T-cell (primary cell): ENCODE measurements around the gene BRWD1. TPM values are rescaled to one million over a fixed set of nuclear protein-coding genes. Genes with fewer than 3 reads are reported as not detected.

Source experiments
- ATAC-seq, 4 experiments: fragments of 200-7000 bp in 3 of 4; fragments of 150-1000 bp in 1 of 4; cut with Tn5 transposase; replicated peaks in 1 of 4; 1 replicate in 3 of 4; 2 replicates in 1 of 4; pipeline ENCODE4 v1.10.0; 2021; ENCODE audit warnings: moderate library complexity in 3 of 4, mild to moderate bottlenecking in 2 of 4, moderate number of reproducible peaks in 1 of 4
- CTCF ChIA-PET, 2 donors: fragments of 300-600 bp; sonication (Branson Sonifier 250); formaldehyde crosslinking; loops; one replicate each; lab custom pipeline; 2022; ENCODE audit warnings: antibody characterized with exemption in 2 of 2; lab: Charles Lee
- POLR2A ChIA-PET, 2 donors: fragments of 300-600 bp; sonication (Branson Sonifier 250); formaldehyde crosslinking; loops; one replicate each; lab custom pipeline; 2022; ENCODE audit warnings: antibody characterized with exemption in 2 of 2; lab: Charles Lee
- DNase-seq, 35 experiments: peaks; one replicate each; pipeline versions ENCODE4 v3.0.0 to v3.0.0-alpha.2; 2013 to 2023
- H3K27ac ChIP-seq: one replicate; pipeline ENCODE4 v1.5.1; 2013; ENCODE audit warnings: low read length
- H3K27me3 ChIP-seq, 2 experiments: replicated peaks in 1 of 2; 1 replicate in 1 of 2; 2 replicates in 1 of 2; pipeline versions ENCODE4 v1.6.1 to v1.7.0; 2013; ENCODE audit warnings: low read length in 1 of 2, mixed read lengths in 1 of 2; ENCODE audit not compliant: control insufficient read depth in 2 of 2, insufficient read depth in 2 of 2; ENCODE audit errors: extremely low read depth in 1 of 2
- H3K36me3 ChIP-seq, 2 donors: 1 replicate in 1 of 2; 2 replicates in 1 of 2; pipeline versions ENCODE4 v1.6.1 to v1.7.0; 2013; ENCODE audit warnings: low read length in 1 of 2; ENCODE audit not compliant: control insufficient read depth in 2 of 2, insufficient read depth in 1 of 2; ENCODE audit errors: extremely low read depth in 1 of 2
- H3K4me1 ChIP-seq, 2 experiments: 1 replicate in 1 of 2; 2 replicates in 1 of 2; pipeline versions ENCODE4 v1.6.1 to v1.7.0; 2013; ENCODE audit warnings: low read length in 2 of 2, mixed read lengths in 1 of 2; ENCODE audit not compliant: insufficient read depth in 2 of 2, control insufficient read depth in 1 of 2; ENCODE audit errors: extremely low read depth in 1 of 2
- H3K4me3 ChIP-seq, 2 donors: 1 replicate in 1 of 2; 2 replicates in 1 of 2; pipeline versions ENCODE4 v1.5.1 to v1.7.0; 2013; ENCODE audit warnings: mild to moderate bottlenecking in 2 of 2, low read length in 1 of 2, moderate library complexity in 1 of 2; ENCODE audit not compliant: control insufficient read depth in 1 of 2; ENCODE audit errors: extremely low read depth in 1 of 2
- H3K9me3 ChIP-seq: 2 replicates; pipeline ENCODE4 v1.7.0; 2013
- H3K27ac Mint-ChIP-seq, 2 donors: one replicate each; pipeline ENCODE4 v1.8.0; 2020 to 2021; ENCODE audit warnings: mild to moderate bottlenecking in 2 of 2, mixed read lengths in 2 of 2
- H3K27me3 Mint-ChIP-seq, 2 donors: one replicate each; pipeline ENCODE4 v1.8.0; 2021 to 2022; ENCODE audit warnings: mixed read lengths in 2 of 2
- H3K36me3 Mint-ChIP-seq: one replicate; pipeline ENCODE4 v1.8.0; 2021; ENCODE audit warnings: mixed read lengths
- H3K4me1 Mint-ChIP-seq, 3 donors: one replicate each; pipeline ENCODE4 v1.8.0; 2020 to 2022; ENCODE audit warnings: mixed read lengths in 3 of 3, mild to moderate bottlenecking in 1 of 3
- H3K4me3 Mint-ChIP-seq, 3 donors: one replicate each; pipeline ENCODE4 v1.8.0; 2020 to 2022; ENCODE audit warnings: mild to moderate bottlenecking in 3 of 3, mixed read lengths in 3 of 3, moderate library complexity in 3 of 3
- H3K9me3 Mint-ChIP-seq, 3 donors: one replicate each; pipeline ENCODE4 v1.8.0; 2020 to 2022; ENCODE audit warnings: mixed read lengths in 3 of 3
- WGBS: methylation state at CpG from one replicate; pipeline ENCODE4 v1.1.5; 2013; ENCODE audit warnings: missing lambda C conversion rate; ENCODE audit not compliant: insufficient coverage; 5-methylcytosine and 5-hydroxymethylcytosine counted together
- total RNA-seq, 35 experiments: library from RNA in 6 of 35; stranded (reverse) in 6 of 35; fragments of 120-200 nt in 1 of 35; gene quantifications; one replicate each; pipeline versions ENCODE4 v1.2.1 to v1.2.4 and lab custom pipeline; 2013 to 2026

The BRWD1 gene
- total RNA-seq, 5 donors from 2014 or later (not counting 1 experiment from before 2014, with no cell fraction given) = 70.2 to 86.3 (median 75.2) TPM

DNA sequence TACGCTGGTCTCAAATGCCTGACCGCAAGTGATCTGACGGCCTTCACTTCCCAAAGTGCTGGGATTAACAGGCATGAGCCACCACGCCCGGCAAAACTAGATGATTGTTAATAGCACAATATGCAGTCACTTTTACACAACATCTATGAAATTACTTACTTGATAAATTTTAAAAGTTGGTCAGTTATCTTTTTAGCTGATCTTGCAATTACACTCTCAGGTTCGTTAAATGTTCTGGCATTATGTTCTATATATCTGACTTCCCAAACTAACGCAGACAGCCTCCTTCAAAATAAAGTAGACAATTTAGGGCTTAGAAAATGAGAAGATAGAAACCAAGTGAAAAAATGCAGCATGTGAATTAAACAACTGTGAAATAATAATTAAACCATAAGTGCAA, 98.4 kb downstream of the BRWD1 start:
- no peak overlapping the region for H3K4me3 Mint-ChIP-seq
- POLR2A ChIA-PET = no interaction called here
- WGBS = no CpG with 5 or more reads among the region's 7 CpGs

GRCh38 chr21:39209334-39209688, 104.1 kb downstream of the BRWD1 start:
- CTCF ChIA-PET = interaction anchor here (0.9 to 1.3 kb wide), 2 partner anchors 10 kb away, joined by 3 read pairs; no protein-coding TSS in a partner anchor

More for the DNA sequence above, 98.4 kb downstream of the BRWD1 start:
- Mint-ChIP-seq H3K4me1 (peaks cover 13 to 24% (median 20%) of the 10 kb centered on the region in 3 donors), H3K27me3 (no peaks in the 10 kb centered on the region), H3K9me3 (no peaks in the 10 kb centered on the region), H3K27ac (no peak overlapping the region), H3K36me3 (peaks cover 57% of the 10 kb centered on the region)
- H3K36me3 ChIP-seq = peaks cover 6 to 47% of the 10 kb centered on the region in 2 donors
- no peak overlapping the region for H3K27ac ChIP-seq
- H3K4me3 ChIP-seq = no peak overlapping the region
- H3K27me3 ChIP-seq = no peaks in the 10 kb centered on the region
- ATAC-seq (no peak), DNase-seq (no peak)
- no peaks in the 10 kb centered on the region for H3K9me3 ChIP-seq
- H3K4me1 ChIP-seq = no peaks in the 10 kb centered on the region
- CTCF ChIA-PET = no interaction called here

DNA sequence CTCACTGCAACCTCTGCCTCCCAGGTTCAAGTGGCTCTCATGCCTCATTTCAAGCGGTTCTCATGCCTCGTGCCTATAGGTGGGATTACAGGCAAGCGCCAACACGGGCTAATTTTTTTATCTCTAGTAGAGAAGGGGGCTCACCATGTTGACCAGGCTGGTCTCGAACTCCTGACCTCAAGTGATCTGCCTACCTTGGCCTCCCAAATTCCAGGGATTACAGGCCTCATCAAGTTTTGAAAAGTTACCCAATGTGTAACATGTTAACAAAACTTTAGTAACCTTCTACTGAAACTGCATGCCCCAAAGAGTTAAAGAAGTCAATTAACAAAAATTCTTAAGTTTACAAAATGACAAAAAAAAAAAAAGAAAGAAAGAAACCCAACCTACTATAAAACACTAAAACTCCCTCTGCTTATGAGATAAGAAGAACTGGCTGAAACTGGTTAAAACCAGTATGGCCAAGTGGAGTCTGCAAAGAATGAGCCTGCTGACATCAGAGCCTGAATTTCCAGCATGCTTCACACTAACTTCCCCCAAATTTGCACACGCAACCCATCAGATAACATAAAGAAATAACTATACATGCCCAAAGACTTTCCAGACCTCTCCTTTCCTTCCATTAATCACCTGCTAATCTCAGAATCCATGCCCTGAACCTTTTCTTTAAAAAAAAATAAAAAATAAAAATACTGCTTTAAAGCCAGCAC, 104.7 kb downstream of the BRWD1 start:
- Histone ChIP-seq H3K4me3 (no peak overlapping the region), H3K4me1 (peaks cover 0 to 8% of the 10 kb centered on the region in 2 experiments), H3K36me3 (peaks cover 0 to 54% of the 10 kb centered on the region in 2 donors), H3K9me3 (no peaks in the 10 kb centered on the region), H3K27me3 (no peaks in the 10 kb centered on the region), H3K27ac (no peak overlapping the region)
- 100% methylated on average over 2 of the region's 6 CpGs for WGBS
- Mint-ChIP-seq H3K27ac (peak overlapping the region; percentile 25 to 57), H3K36me3 (peaks cover 47% of the 10 kb centered on the region), H3K4me1 (peaks cover 29 to 39% (median 38%) of the 10 kb centered on the region in 3 donors), H3K9me3 (no peaks in the 10 kb centered on the region), H3K27me3 (no peaks in the 10 kb centered on the region), H3K4me3 (no peak overlapping the region)
- ChIA-PET CTCF (interaction anchor here (0.9 to 1.3 kb wide), 2 partner anchors 9 to 10 kb away, joined by 3 read pairs; no protein-coding TSS in a partner anchor), POLR2A (interaction anchor here (0.6 to 0.7 kb wide), 3 partner anchors 24 to 240 kb away, joined by 3 to 4 read pairs (median 3); no protein-coding TSS in a partner anchor)
- ATAC-seq = no peak
- DNase-seq = peak in 1 of 35 experiments; percentile 16

More at GRCh38 chr21:39209334-39209688, 104.1 kb downstream of the BRWD1 start:
- Histone ChIP-seq H3K9me3 (no peaks in the 10 kb centered on the region), H3K4me1 (peaks cover 0 to 8% of the 10 kb centered on the region in 2 experiments), H3K27me3 (no peaks in the 10 kb centered on the region), H3K4me3 (no peak overlapping the region), H3K27ac (no peak overlapping the region), H3K36me3 (peaks cover 0 to 57% of the 10 kb centered on the region in 2 donors)
- H3K9me3 Mint-ChIP-seq = no peaks in the 10 kb centered on the region
- ATAC-seq = no peak
- no CpG with 5 or more reads among the region's 2 CpGs for WGBS
- no peak for DNase-seq
- H3K27me3 Mint-ChIP-seq = no peaks in the 10 kb centered on the region
- H3K4me3 Mint-ChIP-seq = no peak overlapping the region
- H3K4me1 Mint-ChIP-seq = peaks cover 29 to 39% (median 38%) of the 10 kb centered on the region in 3 donors
- H3K36me3 Mint-ChIP-seq = peaks cover 48% of the 10 kb centered on the region
- POLR2A ChIA-PET = interaction anchor here (0.6 to 0.7 kb wide), 4 partner anchors 19 to 240 kb away, joined by 3 to 4 read pairs (median 3); no protein-coding TSS in a partner anchor
- peak overlapping the region; percentile 52 to 85 for H3K27ac Mint-ChIP-seq

GRCh38 chr21:39204134-39204533, 109.3 kb downstream of the BRWD1 start:
- no peak overlapping the region for H3K4me3 Mint-ChIP-seq
- POLR2A ChIA-PET = no interaction called here
- WGBS = no CpG with 5 or more reads among the region's 1 CpG
- H3K36me3 ChIP-seq = peaks cover 0 to 72% of the 10 kb centered on the region in 2 donors
- ATAC-seq (no peak), DNase-seq (no peak)
- H3K36me3 Mint-ChIP-seq = peaks cover 48% of the 10 kb centered on the region
- H3K4me3 ChIP-seq = no peak overlapping the region
- no peaks in the 10 kb centered on the region for H3K27me3 ChIP-seq
- H3K27ac Mint-ChIP-seq = no peak overlapping the region
- H3K27me3 Mint-ChIP-seq = no peaks in the 10 kb centered on the region
- H3K27ac ChIP-seq = no peak overlapping the region
- H3K9me3 Mint-ChIP-seq = no peaks in the 10 kb centered on the region
- H3K4me1 ChIP-seq = peaks cover 0 to 2% of the 10 kb centered on the region in 2 experiments
- CTCF ChIA-PET = interaction anchor here in 1 of 2 donors (0.5 to 0.6 kb wide), 2 partner anchors 32 to 453 kb away, joined by 4 to 5 read pairs; no protein-coding TSS in a partner anchor
- H3K4me1 Mint-ChIP-seq = peaks cover 7 to 11% (median 10%) of the 10 kb centered on the region in 3 donors
- H3K9me3 ChIP-seq = no peaks in the 10 kb centered on the region

DNA sequence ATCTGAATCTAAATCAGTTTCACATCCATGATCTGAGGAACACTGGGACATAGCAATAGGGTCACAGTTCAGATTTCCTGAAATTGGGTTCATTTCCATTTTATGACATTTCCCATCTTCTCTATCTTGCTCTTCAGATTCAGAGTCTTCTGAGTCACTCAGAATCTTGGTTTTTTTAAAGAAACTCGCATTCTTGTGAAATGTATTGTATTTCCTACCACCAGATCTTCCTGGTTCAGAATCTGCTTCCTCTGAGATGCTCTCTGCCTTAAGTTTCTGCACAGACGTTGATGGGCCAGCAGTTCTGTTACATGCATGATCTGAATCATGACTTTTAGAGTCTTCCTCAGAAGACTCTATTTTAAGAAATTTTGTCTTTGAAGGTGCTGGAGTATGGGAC, 114.6 kb downstream of the BRWD1 start:
- WGBS = no CpG with 5 or more reads among the region's 2 CpGs
- H3K9me3 ChIP-seq = no peaks in the 10 kb centered on the region
- CTCF ChIA-PET = no interaction called here
- Mint-ChIP-seq H3K4me1 (peaks cover 12 to 30% (median 24%) of the 10 kb centered on the region in 3 donors), H3K4me3 (no peak overlapping the region), H3K27ac (peak overlapping the region in 1 of 2 donors; percentile 29), H3K9me3 (no peaks in the 10 kb centered on the region), H3K27me3 (no peaks in the 10 kb centered on the region), H3K36me3 (peaks cover 60% of the 10 kb centered on the region)
- POLR2A ChIA-PET = no interaction called here
- H3K27ac ChIP-seq = no peak overlapping the region
- H3K36me3 ChIP-seq = peaks cover 3 to 60% of the 10 kb centered on the region in 2 donors
- no peak overlapping the region for H3K4me3 ChIP-seq
- no peaks in the 10 kb centered on the region for H3K4me1 ChIP-seq
- no peak for ATAC-seq
- no peak for DNase-seq
- no peaks in the 10 kb centered on the region for H3K27me3 ChIP-seq

DNA sequence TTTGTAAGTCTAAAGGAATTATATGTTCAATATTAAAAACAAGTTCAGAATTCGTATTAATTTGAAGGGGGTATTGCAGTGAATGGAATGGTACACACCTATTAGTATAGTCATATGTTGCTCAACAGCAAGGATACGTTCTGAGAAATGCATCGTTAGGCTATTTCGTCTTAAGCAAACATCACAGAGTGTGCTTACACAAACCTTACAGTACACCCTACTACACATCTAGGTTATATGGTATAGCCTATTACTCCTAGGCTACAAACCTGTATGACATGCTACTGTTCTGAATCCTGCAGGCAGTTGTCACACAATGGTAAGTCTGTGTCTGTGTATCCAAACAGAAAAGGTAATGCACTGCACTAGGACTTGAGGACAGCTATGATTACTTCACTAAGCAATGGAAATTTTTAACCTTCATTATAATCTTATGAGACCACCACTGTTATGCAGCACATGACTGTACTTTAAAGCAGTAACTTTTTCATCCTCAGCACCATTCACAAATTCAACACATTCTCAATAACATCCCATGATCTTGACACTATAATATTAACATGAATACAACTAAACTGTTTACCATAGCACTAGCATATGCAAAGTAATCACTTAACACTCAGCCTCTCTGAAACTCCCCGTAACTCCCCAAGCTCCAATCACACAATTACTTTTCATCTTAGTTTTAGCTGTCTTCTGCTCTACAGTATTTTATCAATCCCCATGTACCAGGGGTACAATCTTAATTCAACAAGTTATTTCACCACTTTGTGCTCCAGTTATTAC, 115.8 kb downstream of the BRWD1 start:
- H3K36me3 ChIP-seq = peaks cover 3 to 60% of the 10 kb centered on the region in 2 donors
- DNase-seq = no peak
- peaks cover 56% of the 10 kb centered on the region for H3K36me3 Mint-ChIP-seq
- ChIA-PET CTCF (no interaction called here), POLR2A (interaction anchor here in 1 of 2 donors (0.8 kb wide), 1 partner anchor 15 kb away, joined by 3 read pairs; the partner anchor contains the start of gene PSMG1)
- 93% methylated on average over 1 of the region's 5 CpGs for whole genome bisulfite sequencing
- H3K27ac ChIP-seq = no peak overlapping the region
- no peaks in the 10 kb centered on the region for H3K27me3 ChIP-seq
- H3K27me3 Mint-ChIP-seq = no peaks in the 10 kb centered on the region
- H3K27ac Mint-ChIP-seq = peak overlapping the region; percentile 5 to 34
- no peaks in the 10 kb centered on the region for H3K9me3 Mint-ChIP-seq
- H3K4me3 ChIP-seq = no peak overlapping the region
- ATAC-seq = no peak
- H3K4me1 ChIP-seq = no peaks in the 10 kb centered on the region
- H3K4me1 Mint-ChIP-seq = peaks cover 12 to 30% (median 24%) of the 10 kb centered on the region in 3 donors
- H3K4me3 Mint-ChIP-seq = no peak overlapping the region
- H3K9me3 ChIP-seq = no peaks in the 10 kb centered on the region
